Activated CD4-positive, CD25-positive, alpha-beta regulatory T cell treated with anti-CD3 and anti-CD28 coated beads, Interleukin-2, amount 50 U/mL, for 72 hours (primary cell): Measurements from ENCODE around the gene PAX5.

Experiments used
- DNase-seq: peaks from one replicate; pipeline ENCODE4 v3.0.0; 2021

Gene PAX5

GRCh38 chr9:36985769-36986467 is 48.1 kb downstream of the PAX5 start:
- no peak for DNase-seq

GRCh38 chr9:36985061-36985768 is 48.9 kb downstream of the PAX5 start:
- DNase-seq: no peak

- no peak for DNase-seq
Measured at GRCh38 chr9:36980148-36980974, 53.7 kb downstream of the PAX5 start.

- DNase-seq: no peak
Measured at GRCh38 chr9:36976371-36977030, 57.6 kb downstream of the PAX5 start.

GRCh38 chr9:36974731-36975130 is 59.3 kb downstream of the PAX5 start:
- DNase-seq: no peak

- DNase-seq: no peak
Measured at GRCh38 chr9:36971935-36972488, 62.1 kb downstream of the PAX5 start.

- no peak for DNase-seq
Measured at GRCh38 chr9:36970007-36970888, 63.8 kb downstream of the PAX5 start.

- no peak for DNase-seq
Measured at GRCh38 chr9:36969216-36969771, 64.8 kb downstream of the PAX5 start.

GRCh38 chr9:36968574-36969215 is 65.4 kb downstream of the PAX5 start:
- DNase-seq: no peak

GRCh38 chr9:36967997-36968396 is 66.1 kb downstream of the PAX5 start:
- no peak for DNase-seq

- no peak for DNase-seq
Measured at GRCh38 chr9:36966371-36967097, 67.5 kb downstream of the PAX5 start.

GRCh38 chr9:36964791-36965190 is 69.3 kb downstream of the PAX5 start:
- no peak for DNase-seq

GRCh38 chr9:36963346-36963745 is 70.7 kb downstream of the PAX5 start:
- no peak for DNase-seq

- DNase-seq: no peak
Measured at GRCh38 chr9:36962691-36963090, 71.4 kb downstream of the PAX5 start.

- DNase-seq: no peak
Measured at GRCh38 chr9:36961561-36962325, 72.3 kb downstream of the PAX5 start.

GRCh38 chr9:36961051-36961450 is 73.0 kb downstream of the PAX5 start:
- no peak for DNase-seq

GRCh38 chr9:36960575-36960955 is 73.5 kb downstream of the PAX5 start:
- DNase-seq: no peak

- DNase-seq: no peak
Measured at GRCh38 chr9:36959681-36960574, 74.1 kb downstream of the PAX5 start.
